HG02678 (cell line): ENCODE data around the gene WAPL.

Experiments used
- ATAC-seq: cut with Tn5 transposase; IDR thresholded peaks from one replicate; pipeline ENCODE4 v1.9.1; 2021; ENCODE audit warnings: mild to moderate bottlenecking, moderate library complexity; ENCODE audit not compliant: unreplicated experiment

Gene WAPL

DNA sequence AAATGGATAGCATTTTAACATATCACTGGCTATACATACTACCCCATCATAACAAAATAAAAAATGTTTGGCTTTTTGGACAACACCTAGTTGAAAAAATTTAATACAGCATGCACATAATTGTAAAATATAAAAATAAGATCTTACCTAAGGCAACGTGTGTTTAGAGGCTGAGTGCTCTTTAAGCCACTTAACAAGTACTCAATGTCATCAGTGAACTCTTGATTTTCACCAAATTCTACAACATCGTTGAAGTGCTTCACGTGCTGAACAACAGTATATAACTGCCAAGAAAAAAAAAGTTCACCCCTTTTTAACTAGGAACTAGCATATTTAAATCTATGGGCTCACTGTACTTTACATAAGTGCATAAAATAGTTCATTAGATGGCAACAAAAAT is 49.5 kb downstream of the WAPL start:
- ATAC-seq, result no peak

DNA sequence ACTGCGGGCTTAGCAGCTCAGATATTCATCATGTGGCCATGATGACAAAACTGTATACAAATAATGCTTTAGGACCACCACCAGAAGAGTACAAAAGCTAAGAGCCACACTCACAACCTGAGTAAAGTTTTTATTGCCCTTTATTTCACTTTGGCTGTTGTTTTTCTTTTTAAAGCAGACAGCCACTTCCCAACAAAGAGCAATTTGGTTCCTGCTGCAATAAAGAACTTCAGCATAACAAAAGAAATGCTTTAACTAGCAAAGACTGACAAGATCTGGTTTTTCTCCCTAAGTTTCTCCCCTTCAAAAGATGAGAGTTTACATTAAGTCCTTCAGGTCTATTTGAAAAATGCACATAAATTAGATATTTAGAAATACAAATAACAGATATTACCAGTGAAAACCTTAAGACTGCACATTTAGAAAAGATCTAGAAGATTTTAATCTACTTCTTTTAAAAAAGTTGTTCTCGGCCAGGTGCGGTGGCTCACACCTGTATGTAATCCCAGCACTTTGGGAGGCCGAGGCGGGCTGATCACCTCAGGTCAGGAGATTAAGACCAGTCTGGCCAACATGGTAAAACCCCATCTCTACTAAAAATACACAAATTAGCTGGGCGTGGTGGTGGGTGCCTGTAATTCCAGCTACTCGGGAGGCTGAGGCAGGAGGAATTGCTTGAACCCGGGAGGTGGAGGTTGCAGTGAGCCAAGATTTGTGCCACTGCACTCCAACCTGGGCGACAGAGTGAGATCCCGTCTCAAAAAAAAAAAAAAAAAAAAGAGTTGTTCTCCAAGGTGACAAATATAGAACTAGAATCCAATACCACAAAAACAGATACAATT is 59.4 kb downstream of the WAPL start:
- ATAC-seq, result no peak

DNA sequence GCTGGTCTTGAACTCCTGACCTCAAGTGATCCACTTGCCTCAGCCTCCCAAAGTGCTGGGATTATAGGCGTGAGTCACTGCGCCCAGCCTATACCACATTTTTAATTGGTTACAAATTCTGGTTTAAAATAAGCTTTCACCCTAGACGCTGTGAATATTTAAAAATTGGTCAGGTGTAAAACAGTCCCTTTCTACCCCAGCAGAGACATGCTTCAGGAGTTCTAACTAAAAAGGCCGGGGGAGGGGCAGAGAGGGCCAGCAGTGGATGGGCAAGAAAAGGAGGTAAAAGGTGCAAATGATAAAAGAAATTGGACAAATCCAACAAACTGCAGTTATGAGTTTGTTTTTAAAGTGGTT is 70.0 kb downstream of the WAPL start:
- peak; percentile 59 for ATAC-seq

DNA sequence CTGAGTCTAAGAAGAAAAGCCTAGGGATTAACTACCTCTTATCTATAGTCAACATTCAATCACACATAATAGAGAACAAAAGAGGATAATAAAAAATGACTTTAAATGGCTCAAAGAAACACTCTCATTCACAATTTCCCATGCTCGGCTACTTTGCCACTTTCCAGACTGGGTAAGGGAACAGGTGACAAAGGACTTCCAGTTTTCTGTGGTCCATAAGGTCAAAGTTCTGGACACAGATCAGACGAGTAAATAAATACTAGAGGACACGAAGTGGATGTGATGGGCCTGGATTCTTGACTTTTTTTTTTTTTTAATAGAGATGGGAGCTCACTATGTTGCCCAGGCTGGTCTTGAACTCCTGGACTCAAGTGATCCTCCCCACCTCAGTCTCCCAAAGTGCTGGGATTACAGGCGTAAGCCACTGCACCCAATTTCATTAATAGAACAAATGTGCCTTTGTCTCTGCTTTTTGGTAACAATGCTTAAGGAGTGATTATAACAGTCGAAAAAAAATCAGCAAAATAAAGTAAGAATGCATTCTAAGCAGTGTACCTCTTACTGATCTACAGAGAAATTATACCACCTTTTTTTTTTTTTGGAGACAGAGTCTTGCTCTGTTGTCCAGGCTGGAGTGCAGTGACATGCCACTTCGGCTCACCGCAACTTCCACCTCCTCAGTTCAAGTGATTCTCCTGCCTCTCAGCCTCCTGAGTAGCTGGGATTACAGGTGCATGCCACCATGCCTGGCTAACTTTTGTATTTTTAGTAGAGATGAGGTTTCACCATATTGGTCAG is 70.6 kb downstream of the WAPL start:
- ATAC-seq, result no peak

DNA sequence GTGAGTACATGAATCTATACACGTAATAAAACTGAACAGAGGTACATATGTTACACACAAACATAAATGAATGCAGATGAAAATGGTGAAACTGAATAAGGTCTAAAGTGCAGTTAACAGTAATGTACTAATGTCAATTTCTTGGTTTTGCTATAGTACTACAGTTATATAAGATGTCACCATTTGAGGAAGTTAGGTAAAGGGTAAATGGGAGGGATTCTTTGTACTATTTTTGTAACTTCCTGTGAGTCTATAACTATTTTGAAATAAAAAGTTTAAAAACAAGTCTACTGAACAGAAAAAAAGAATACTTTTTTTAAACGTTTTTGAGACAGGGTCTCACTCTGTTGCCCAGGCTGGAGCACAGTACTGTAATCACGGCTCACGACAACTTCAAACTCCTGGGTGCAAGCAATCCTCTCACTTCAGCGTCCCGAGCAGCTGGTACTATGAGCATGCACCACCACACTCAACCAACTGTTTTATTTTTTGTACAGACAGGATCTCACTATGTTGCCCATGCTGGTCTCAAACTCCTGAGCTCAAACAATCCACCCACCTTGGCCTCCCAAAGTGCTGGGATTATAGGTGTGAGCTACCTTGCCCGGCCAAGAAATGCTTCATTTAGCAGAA is 71.5 kb downstream of the WAPL start:
- ATAC-seq, result no peak

DNA sequence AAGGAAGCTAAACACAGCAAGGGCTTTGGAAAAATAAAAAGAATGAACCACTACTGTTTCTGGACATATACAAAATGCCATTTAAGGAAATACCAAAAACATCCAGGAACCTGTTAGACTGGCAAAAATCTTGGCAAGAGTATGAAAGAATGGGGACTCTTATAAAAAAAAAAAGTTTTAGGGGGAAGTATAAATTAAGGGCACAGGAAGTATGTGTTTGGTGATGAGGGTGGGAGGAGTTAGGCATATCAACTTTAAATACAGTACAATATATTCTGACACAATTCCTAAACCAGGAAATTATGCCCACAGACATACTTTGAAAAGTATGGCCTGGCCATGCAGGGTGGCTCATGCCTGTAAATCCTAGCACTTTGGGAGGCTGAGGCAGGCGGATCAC is 74.2 kb downstream of the WAPL start:
- no peak for ATAC-seq

DNA sequence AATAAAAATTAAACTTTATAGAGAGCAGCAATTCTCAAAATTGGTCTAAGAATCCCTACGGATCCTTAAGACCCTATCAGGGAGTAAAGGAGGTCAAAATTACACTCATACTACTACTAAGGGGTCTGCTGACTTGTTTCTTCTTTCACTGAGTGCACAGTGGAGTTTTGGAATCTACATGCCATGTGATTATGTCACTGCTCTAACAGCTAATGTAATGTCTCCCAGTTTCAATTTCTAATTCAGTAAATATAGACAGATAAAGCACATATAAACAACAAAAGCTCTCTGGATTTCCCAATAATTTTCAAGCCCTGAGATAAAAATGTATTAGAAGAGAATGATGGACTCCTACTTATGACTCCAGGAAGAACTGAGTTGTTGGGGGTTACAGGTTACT is 74.6 kb downstream of the WAPL start:
- ATAC-seq, result no peak

DNA sequence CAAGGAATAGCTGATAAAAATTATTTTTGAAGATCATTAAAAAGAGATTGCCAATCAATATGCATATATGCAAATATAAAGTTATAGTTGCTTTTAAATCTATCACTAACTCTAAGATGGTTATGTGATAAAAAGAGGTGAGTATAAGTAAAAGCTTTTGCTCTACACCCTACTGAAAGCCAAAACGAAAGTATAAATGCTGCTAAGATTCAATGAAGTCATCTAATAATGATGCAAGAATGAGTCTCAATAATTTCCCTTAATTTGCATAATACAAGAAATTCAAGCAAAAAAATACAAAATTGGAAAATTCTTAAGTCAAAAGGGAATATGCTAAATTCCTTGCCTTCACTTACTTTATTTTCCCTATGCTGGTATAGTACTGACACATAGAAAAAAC is 75.2 kb downstream of the WAPL start:
- ATAC-seq, result no peak

DNA sequence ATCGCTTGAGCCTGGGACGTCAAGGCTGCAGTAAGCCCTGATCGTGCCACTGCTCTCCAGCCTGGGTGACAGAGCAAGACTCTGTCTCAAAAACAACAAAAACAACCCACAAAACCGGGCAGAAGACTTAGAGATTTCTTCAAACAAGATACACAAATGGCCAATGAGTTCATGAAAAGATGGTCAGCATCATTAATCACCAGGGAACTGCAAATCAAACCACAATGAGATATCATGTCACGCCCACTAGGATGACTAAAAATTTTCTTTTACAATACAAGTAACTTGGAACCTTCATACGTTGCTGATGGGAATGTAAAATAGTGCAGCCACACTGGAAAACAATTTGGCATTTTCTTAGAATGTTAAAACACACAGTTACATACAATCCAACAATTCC is 77.7 kb downstream of the WAPL start:
- no peak for ATAC-seq

DNA sequence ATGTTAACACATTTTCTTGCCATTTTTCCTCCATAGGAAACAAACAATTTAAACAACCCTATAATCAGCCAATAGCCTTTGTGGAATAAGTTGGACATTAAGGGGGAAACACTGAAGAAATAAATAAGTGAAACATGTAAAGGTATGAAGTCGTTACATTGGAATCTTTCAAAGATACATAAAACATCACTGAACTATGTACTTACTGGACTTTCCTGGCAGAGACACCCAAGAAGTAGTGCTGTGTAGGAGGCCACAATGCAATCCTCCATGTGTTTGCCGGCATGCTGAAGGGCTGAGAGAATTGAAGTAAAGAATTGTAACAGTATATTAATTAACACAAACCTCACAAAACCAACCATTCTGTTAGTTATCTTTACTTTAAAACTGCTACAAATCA is 78.5 kb downstream of the WAPL start:
- no peak for ATAC-seq

DNA sequence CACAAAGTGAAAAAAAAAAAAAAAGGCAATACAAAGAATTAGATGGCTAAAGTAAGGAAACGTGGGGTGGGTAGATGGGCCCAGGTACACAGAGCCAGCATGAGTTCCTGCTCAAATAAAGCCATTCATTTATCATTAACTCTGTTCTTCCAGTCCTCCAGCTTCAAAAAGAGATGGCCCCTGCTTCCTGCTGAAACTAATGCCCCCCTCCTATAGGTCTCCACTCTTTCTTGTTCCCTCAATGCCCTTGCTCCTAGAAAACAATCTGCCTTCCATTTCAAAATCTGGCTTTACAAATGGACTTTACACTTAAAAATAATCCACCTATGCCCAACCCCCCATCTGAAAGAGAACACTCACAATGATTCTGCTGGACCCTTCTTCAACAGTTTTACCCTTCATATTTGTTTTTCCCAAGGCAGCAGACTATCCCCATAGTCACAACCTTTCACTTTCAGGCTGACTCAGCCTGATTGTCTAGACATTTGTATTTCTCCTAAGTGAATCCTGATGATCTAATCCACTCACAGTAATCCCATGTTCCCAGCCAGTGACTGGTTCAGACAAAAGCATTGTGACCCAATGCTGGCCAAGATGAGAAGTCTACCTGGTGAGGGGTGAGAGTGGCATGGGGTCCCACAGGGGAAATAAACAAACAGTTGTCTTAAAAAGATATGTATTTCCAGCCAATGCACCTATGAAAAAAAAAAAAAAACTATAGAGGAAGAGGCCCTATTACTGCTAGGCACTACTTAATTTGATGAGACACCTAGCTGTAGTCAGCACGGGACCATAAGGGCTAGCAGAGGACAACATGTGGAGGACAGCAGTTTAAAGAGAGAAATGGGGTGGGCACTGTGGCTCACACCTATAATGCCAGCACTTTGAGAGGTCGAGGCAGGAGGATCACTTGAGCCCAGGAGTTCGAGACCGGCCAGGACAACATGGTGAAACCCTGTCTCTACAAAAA is 80.4 kb downstream of the WAPL start:
- ATAC-seq, result no peak

DNA sequence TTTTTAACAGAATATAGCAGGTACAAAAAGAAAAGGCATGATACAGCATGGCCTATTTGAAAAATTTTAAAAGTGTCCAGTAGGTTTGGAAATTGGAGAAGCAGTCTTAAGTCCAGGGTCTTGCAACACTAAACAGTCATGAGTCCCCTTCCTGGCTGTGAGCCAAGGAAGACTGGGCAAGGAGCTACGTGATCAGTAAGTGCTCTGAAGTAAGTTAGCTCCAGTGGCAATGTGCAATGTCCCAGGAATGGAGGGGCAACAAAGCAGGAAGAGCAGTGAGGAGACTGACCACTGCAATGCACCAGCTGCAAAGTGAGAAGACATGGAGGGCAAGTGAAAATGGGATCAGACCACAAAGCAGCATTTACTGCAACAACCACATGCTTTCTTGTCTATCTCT is 82.0 kb downstream of the WAPL start:
- no peak for ATAC-seq

DNA sequence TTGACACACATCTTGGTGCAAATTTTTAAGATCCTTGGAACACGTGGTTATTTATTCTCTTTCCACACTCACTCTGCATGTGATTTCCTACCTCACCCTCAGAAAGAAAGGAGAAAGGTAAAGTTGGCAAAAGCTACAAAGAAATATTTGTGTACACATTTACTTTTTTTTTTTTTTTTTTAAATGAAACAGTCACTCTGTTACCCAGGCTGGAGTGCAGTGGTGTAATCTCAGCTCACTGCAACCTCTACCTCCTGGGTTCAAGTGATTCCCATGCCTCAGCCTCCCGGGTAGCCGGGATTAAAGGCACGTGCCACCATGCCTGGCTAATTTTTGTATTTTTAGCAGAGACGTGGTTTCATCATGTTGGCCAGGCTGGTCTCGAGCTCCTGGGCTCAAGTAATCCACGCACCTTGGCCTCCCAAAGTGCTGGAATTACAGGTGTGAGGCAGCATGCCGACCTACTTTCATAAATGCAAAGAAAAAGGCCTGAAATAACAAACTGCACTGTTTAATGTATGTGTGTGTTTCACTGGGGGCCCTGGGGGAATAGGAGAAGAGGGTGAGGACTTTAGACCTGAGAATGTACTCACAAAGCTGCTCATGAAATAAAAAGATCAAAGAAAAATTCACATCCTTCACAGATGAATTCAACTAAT is 83.4 kb downstream of the WAPL start:
- ATAC-seq, result no peak

DNA sequence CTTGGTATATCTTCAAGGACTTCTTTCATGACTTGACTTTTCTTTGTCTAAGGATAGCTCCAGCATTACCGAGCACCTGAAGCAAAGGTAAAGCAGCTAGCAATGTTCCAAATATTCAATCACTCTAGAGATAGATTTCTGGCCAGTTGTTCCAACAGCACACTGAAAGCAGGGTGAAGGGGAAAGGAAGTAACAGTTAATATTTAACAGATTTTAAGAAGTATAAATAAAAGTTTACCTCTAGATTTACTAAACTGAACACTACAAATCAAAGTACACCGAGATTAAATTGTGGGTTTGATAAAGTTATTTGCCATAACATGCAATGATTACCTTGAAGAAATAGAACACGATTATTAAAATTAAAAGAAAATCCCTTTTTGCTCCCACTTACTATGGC is 84.1 kb downstream of the WAPL start:
- no peak for ATAC-seq

DNA sequence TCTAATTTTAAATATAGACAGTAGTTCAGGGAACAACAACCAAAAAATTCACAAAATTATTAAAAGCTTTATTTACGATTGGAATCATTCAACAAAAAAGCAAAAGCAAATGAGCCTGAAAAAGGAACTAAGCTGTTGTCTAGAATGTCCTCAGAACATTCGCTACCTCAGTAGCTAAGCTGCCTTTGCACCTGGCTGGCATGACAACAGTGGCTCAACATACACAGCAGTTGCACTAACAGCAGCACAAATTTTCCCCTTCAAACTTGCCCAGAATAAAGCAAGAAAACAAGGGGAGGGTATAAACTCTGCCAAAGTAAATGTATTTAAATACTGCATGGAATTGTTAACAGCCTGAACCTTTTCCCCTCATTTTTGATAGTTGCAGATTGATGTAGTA is 84.6 kb downstream of the WAPL start:
- ATAC-seq, result no peak

DNA sequence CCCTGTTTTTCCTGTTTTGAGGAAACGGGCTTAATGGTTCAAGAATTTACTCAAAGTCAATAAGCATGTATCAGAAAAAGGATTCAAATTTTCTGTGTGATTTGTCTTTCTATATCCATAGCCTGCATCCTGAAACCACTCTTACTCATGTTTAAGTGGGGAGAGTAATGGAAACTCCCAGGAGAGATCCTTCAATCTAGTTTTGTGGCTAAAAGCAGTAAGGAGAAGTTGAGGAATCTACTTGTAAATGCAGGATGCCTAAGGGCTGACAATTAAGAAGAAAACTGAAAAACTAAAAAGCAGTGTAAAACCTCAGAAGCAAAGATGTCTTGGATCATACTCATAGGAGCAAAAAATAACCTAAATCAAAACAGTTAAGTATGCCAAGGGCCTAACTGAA is 86.9 kb downstream of the WAPL start:
- no peak for ATAC-seq

DNA sequence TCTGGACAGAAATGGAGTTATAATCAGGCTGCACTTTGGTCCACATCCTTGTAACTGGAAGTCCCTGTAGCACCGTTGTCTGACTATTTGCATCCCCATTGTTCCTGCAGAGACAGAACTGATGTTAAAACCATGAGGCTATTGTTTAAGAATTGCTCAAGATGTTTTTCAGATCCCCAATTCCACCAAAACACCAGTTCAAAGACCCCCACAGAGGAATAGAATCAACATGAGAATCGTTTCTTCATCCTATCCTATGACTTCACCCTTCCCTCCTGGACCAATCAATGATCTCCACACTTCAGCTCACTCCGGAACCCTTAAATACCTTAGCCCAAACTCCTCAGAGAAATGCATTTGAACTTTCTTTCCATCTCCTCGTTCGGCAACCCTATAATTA is 97.9 kb downstream of the WAPL start:
- no peak for ATAC-seq

DNA sequence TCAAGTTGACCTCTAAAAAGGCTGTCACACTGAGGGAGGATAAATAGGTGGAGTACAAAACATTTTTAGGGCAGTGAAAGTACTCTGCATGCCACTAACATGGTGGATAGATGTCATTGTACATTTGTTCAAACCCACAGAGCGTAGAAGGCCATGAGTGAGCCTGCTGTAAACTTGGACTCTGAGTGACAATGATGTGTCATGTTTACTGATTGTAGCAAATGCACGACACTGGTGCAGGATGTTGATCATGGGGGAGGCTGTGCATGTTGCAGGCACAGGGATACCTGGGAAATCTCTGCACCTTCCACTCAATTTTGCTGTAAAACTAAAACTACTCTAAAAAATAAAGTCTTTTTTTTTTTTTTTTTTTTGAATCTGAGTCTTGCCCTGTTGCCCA is 102.5 kb downstream of the WAPL start:
- no peak for ATAC-seq

DNA sequence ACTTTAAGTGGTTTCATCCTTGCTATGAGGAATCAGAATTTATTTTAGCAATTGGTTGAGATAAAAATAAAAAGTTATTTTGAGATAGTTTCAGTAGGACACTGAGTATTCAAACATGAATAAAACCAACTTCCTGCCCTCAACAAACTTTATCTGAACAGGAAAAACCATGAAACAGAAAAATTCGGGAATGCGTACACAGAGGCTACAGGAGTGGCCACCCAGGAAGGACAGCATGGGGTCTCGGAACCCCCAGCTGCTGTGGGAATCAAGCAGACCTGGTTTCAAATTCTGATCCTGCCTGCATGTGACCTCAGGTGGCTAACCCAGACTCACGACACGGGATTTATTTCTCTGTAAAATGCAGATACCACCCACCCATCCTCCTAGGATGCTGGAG is 106.0 kb downstream of the WAPL start:
- ATAC-seq, result no peak

DNA sequence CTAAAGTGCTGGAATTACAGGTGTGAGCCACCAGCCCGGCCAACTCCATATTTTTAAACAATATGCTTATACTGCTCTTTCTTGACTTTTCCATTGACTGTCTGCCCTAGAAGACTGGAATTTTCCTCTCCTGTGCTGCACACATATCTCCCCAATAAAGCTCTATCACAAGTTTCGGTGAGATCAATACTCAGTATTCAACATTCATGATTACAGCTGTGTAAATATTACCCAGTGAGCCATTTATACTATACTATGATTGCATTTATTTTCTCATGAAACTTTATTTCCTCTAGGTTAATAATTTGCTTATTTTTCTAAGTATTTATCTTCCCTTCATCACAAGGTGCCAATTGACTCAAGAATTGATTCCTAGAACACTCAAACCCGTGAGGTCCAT is 106.5 kb downstream of the WAPL start:
- no peak for ATAC-seq
